Cardiac muscle cell (in vitro differentiated cells and primary cell): ENCODE results near the gene TAL1. TPM values are rescaled to one million over a fixed set of nuclear protein-coding genes. Genes with fewer than 3 reads are reported as not detected.

Experiments
- DNase-seq, 2 donors: peaks; one replicate each; pipeline versions ENCODE4 v3.0.0 to v3.0.0-alpha.2; 2010 to 2017; ENCODE audit warnings: low read depth in 1 of 2, low spot score in 1 of 2
- H3K27ac ChIP-seq: fragments of 200-600 bp; sonication (generic); 2 replicates; pipeline ENCODE4 v1.5.1; 2016
- H3K27me3 ChIP-seq: fragments of 200-600 bp; sonication (generic); 2 replicates; pipeline ENCODE4 v1.6.0; 2016; ENCODE audit warnings: control low read depth
- H3K36me3 ChIP-seq: fragments of 200-600 bp; sonication (generic); 2 replicates; pipeline ENCODE4 v1.5.1; 2016; ENCODE audit warnings: control low read depth
- H3K4me1 ChIP-seq: fragments of 200-600 bp; sonication (generic); 2 replicates; pipeline ENCODE4 v1.8.1; 2017; ENCODE audit warnings: low read depth, mild to moderate bottlenecking, mixed run types
- H3K4me3 ChIP-seq: fragments of 200-600 bp; sonication (generic); 2 replicates; pipeline ENCODE4 v1.5.1; 2016; ENCODE audit warnings: mild to moderate bottlenecking
- H3K9me3 ChIP-seq: fragments of 200-600 bp; sonication (generic); 2 replicates; pipeline ENCODE4 v1.5.1; 2017; ENCODE audit warnings: low read depth, mild to moderate bottlenecking, control low read depth
- CTCF ChIP-seq: IDR thresholded peaks from 2 replicates; pipeline ENCODE4 v1.5.1; 2012; ENCODE audit warnings: low read depth, mild to moderate bottlenecking, low read length
- polyA plus RNA-seq: library from polyadenylated mRNA; unstranded; fragments of >200 nt; fragmentation: Nextera tagmentation; extraction: Ambion mirVana; gene quantifications from 2 replicates; pipeline ENCODE4 v1.2.1, GENCODE V29; 2016
- total RNA-seq: library from RNA; depleted of rRNA; stranded (reverse); fragments of >200 nt; gene quantifications from 2 replicates; pipeline ENCODE4 v1.2.3, GENCODE V29; 2016

TAL1 gene
- total and polyA plus RNA-seq, 2 experiments from 2014 or later, result 0.30 to 0.32 TPM

GRCh38 chr1:47174656-47175020 is 57.4 kb downstream of the TAL1 start:
- no peak for DNase-seq

GRCh38 chr1:47172782-47173181 is 59.2 kb downstream of the TAL1 start:
- Histone ChIP-seq H3K4me1 (no peaks in the 10 kb centered on the region), H3K9me3 (no peaks in the 10 kb centered on the region), H3K36me3 (no peaks in the 10 kb centered on the region), H3K27ac (no peak overlapping the region), H3K27me3 (no peaks in the 10 kb centered on the region), H3K4me3 (no peak overlapping the region)
- DNase-seq, result no peak
- no peak for TF ChIP-seq CTCF

More at GRCh38 chr1:47174656-47175020, 57.4 kb downstream of the TAL1 start:
- Histone ChIP-seq H3K36me3 (no peaks in the 10 kb centered on the region), H3K4me1 (no peaks in the 10 kb centered on the region), H3K9me3 (no peaks in the 10 kb centered on the region), H3K4me3 (no peak overlapping the region), H3K27me3 (no peaks in the 10 kb centered on the region), H3K27ac (no peak overlapping the region)
- TF ChIP-seq CTCF, result no peak

Other genes with a start within 250 kb of the TAL1 start
- 0.15 and 0.42 TPM in 2 replicates for gene CYP4X1, start 208.6 kb downstream of the TAL1 start, total RNA-seq
- gene CYP4X1, start 208.6 kb downstream of the TAL1 start, polyA plus RNA-seq, result 0.69 and 1.3 TPM in 2 replicates
- gene CYP4Z1, start 165.0 kb downstream of the TAL1 start, total RNA-seq, result not detected in 2 replicates
- gene CYP4Z1, start 165.0 kb downstream of the TAL1 start, polyA plus RNA-seq, result not detected in 2 replicates
- not detected in 2 replicates for gene CYP4A22, start 94.8 kb downstream of the TAL1 start, total RNA-seq
- not detected in 2 replicates for gene CYP4A22, start 94.8 kb downstream of the TAL1 start, polyA plus RNA-seq
- gene PDZK1IP1, start 42.2 kb downstream of the TAL1 start, total RNA-seq, result not detected in 2 replicates
- gene PDZK1IP1, start 42.2 kb downstream of the TAL1 start, polyA plus RNA-seq, result not detected in 2 replicates
- gene STIL, start 81.9 kb upstream of the TAL1 start, total RNA-seq, result 4.2 and 13.4 TPM in 2 replicates
- gene STIL, start 81.9 kb upstream of the TAL1 start, polyA plus RNA-seq, result 2.3 and 7.5 TPM in 2 replicates
- 21.6 and 27.7 TPM in 2 replicates for gene CMPK1, start 101.6 kb upstream of the TAL1 start, total RNA-seq
- 28.5 and 40.0 TPM in 2 replicates for gene CMPK1, start 101.6 kb upstream of the TAL1 start, polyA plus RNA-seq
- gene FOXE3, start 184.1 kb upstream of the TAL1 start, total RNA-seq, result not detected in 2 replicates
- not detected in 2 replicates for gene FOXE3, start 184.1 kb upstream of the TAL1 start, polyA plus RNA-seq
- gene FOXD2, start 205.8 kb upstream of the TAL1 start, total RNA-seq, result not detected in 2 replicates
- gene FOXD2, start 205.8 kb upstream of the TAL1 start, polyA plus RNA-seq, result 0.02 TPM in 1 of 2 replicates, not detected in the other